HL-60/S4 treated with retinoic acid at 250 ng/mL for 4 days and 3 days (cell line): Measurements from ENCODE around the gene ANKIB1.
"Not testable (repeated sequence)": the region's sequence is repeated elsewhere in the genome, so short reads cannot be mapped to it uniquely, and the experiment has no call there.

Source experiments
- in situ Hi-C: fragments of 300-500 bp; cut with MboI; formaldehyde crosslinking; loops from 2 replicates; pipeline ENCODE4 v1.7.0; 2022; ENCODE audit warnings: low sequenced_read_pairs

Gene ANKIB1, protein sequence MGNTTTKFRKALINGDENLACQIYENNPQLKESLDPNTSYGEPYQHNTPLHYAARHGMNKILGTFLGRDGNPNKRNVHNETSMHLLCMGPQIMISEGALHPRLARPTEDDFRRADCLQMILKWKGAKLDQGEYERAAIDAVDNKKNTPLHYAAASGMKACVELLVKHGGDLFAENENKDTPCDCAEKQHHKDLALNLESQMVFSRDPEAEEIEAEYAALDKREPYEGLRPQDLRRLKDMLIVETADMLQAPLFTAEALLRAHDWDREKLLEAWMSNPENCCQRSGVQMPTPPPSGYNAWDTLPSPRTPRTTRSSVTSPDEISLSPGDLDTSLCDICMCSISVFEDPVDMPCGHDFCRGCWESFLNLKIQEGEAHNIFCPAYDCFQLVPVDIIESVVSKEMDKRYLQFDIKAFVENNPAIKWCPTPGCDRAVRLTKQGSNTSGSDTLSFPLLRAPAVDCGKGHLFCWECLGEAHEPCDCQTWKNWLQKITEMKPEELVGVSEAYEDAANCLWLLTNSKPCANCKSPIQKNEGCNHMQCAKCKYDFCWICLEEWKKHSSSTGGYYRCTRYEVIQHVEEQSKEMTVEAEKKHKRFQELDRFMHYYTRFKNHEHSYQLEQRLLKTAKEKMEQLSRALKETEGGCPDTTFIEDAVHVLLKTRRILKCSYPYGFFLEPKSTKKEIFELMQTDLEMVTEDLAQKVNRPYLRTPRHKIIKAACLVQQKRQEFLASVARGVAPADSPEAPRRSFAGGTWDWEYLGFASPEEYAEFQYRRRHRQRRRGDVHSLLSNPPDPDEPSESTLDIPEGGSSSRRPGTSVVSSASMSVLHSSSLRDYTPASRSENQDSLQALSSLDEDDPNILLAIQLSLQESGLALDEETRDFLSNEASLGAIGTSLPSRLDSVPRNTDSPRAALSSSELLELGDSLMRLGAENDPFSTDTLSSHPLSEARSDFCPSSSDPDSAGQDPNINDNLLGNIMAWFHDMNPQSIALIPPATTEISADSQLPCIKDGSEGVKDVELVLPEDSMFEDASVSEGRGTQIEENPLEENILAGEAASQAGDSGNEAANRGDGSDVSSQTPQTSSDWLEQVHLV

DNA sequence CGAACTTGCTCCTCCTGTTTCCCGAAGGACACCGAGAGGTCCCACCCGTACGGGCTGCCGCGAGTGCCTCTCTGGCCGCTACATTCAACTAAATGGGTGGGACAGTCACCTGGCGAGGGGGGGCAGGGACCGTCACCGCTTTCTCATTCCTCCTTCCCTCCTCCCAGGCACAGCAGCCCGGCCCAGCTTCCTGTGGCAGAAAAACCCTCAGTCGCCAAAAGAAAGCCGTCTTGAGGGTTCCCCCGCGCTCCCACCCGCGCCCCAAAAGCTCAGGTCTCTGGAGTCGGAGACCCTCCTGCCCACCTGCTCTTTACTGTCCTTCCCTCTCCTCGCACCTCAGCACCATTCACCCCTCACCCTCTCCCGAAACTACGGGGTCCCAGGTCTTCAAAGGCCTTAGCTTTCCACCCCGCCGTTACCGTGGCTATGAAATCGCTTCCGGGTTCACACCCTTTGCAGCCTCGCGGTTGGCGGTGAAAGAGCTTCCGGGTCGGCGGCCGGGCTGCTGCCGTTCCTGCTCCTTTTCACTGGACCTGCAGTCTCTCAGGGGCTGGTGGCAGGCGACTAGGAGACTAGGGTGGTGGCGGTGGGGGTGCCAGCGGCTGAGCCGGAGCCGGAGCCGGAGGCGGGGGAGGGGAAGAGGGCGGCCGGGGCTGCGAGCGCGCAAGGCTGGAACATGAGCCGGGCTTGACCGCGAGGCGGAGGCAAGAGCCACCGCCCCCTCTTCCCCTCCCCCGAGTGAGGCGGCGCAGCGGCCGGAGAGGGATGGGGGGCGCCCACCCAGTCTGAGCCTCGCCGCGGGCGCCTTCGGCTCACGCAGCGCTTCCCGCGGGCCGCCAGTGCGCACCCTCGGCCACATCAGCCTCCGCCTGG, at the start of gene ANKIB1, which contains the start of gene KRIT1:
TSS of gene ANKIB1 (plus strand) at position 488 of the 873 bp plus-strand sequence. CDS start 49,005 bp downstream, outside the sequence.
TSS of gene KRIT1 (minus strand) at position 428 of the 873 bp plus-strand sequence. CDS start 3,779 bp downstream, outside the sequence.
- in situ Hi-C loops = no loop called here

- in situ Hi-C loops = no loop called here
These were observed 45.0 kb upstream of the ANKIB1 start for GRCh38 chr7:92200791-92201190.

- in situ Hi-C loops = no loop called here
These were observed 39.8 kb upstream of the ANKIB1 start for GRCh38 chr7:92205987-92206386.

- in situ Hi-C loops = no loop called here
These were observed 39.1 kb upstream of the ANKIB1 start for GRCh38 chr7:92206672-92207071.

GRCh38 chr7:92221766-92222165, 24.0 kb upstream of the ANKIB1 start:
- in situ Hi-C loops = no loop called here

DNA sequence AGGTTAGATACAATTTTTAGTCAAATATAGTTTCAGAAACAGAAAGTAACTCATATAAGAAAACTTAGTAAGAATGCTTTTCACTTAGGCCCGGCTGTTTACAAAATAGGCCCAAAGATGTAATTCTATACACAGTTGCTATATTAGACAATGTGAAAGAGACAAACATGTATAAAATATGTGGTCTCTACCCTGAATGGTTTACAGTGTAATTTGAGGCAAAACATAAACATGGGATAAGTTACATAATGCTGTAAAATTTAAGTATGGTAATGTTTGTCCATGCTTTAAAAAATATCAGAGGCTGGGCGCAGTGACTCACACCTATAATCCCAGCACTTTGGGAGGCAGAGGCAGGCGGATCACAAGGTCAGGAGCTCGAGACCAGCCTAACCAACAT, 18.8 kb upstream of the ANKIB1 start:
- in situ Hi-C loops = no loop called here

GRCh38 chr7:92228100-92228499, 17.7 kb upstream of the ANKIB1 start:
- in situ Hi-C loops = no loop called here

DNA sequence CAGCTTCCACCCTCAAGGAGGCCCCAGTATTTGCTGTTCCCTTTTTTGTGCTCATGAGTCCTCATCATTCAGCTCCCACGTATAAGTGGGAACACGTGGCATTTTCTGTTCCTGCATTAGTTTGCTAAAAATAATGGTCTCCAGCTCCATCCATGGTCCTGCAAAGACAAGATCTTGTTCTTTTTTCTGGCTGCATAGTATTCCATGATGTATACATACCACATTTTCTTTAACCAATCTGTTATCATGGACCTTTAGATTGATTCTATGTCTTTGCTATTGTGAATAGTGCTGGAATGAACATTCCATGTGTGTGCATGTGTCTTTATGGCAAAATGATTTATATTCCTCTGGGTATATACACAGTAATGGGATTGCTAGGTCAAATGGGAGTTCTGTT, 17.0 kb upstream of the ANKIB1 start:
- in situ Hi-C loops = no loop called here

GRCh38 chr7:92230547-92230946, 15.2 kb upstream of the ANKIB1 start:
- in situ Hi-C loops = no loop called here

- in situ Hi-C loops = no loop called here
These were observed 2.8 kb upstream of the ANKIB1 start for GRCh38 chr7:92242972-92243371.

GRCh38 chr7:92244808-92245486, 827 bp upstream of the ANKIB1 start:
- in situ Hi-C loops = no loop called here

DNA sequence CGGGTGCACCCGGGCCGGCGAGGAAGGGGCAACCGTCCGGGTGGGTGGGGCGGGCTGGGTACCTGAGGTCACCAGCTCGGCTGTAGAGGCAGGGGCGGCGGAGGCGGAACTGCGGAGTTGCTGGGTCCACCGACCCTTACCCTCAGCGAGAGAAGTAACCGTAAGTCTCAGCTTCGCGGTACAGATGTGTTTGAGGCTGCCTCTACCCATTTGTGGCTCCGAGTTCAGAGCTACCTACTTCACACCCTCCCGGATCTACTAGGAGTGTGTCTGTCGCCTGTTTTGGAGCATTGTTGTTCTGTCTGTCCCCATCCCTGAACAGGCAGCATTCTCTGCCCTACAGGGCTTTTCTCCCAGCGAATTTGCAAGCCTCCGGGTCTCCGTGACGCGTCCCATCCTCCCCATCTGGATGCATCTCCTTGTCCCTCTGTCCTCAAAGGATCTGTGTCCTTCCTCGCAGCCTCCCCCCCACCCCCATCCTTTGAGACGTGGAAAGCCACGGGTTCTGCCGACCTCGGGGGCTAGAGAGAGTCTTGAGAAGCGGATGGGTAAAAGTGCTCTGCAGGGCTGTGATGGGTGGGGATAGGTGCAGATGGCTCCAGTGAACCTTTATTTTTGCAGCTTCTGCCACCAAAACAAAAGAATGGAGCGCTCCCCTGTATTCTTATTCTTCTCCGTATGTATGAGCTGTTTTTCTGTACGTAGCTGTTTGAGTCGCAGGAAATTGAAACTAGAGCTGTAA, 757 bp downstream of the ANKIB1 start:
- in situ Hi-C loops = no loop called here

GRCh38 chr7:92250603-92251002, 4.8 kb downstream of the ANKIB1 start:
- in situ Hi-C loops = no loop called here

DNA sequence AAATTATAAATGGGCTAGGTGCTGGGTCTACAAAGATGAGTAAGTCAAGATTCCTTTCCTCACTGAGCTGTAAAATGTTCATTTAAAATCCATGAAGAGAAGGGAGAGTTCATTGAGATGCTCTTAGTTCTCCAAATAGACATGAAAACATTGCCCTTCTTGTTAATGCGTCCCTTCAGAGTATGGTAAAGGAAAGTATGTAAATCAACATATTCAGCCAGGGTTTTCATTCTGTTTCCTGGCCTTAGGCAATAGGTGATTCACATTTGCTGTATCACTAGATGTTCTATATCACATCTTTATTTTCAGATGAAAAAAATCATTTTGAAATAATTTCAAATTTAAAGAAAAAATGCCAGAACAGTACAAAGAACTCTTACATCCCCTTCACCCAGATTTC, 5.4 kb downstream of the ANKIB1 start:
- in situ Hi-C loops = no loop called here

- in situ Hi-C loops = no loop called here
These were observed 7.5 kb downstream of the ANKIB1 start for GRCh38 chr7:92253251-92253650.

DNA sequence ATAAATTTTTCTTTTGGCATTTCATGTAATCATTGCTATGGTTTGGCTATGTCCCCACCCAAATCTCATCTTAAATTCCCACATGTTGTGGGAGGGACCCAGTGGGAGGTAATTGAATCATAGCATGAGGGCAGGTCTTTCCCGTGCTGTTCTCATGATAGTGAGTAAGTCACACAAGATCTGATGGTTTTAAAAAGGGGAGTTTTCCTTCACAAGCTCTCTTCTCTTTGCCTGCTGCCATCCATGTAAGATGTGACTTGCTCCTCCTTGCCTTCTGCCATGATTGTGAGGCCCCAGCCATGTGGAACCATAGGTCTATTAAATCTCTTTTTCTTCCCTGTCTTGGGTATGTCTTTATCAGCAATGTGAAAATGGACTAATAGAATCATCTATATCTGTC, 9.0 kb downstream of the ANKIB1 start:
- in situ Hi-C loops = not testable (repeated sequence)

DNA sequence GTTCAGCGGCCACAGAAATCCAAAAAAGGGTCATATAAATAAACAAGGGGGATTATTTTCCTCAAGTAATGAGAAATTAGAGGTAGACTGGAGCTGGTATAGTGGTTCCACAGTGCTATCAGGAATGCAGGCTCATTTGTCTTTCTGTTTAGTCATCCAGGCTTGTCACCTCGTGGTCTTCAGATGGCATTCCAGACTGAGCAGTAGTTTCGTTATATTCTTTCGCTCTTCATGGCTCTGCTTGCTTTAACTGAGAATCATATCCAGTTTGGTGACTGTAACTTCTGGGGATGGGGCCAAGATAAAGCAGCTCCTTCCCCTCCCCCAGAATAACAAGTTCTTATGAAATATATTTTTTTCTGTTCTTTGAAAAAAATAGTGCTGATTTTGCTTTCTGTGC, 9.5 kb downstream of the ANKIB1 start:
- in situ Hi-C loops = no loop called here

GRCh38 chr7:92259062-92259461, 13.3 kb downstream of the ANKIB1 start:
- in situ Hi-C loops = no loop called here

DNA sequence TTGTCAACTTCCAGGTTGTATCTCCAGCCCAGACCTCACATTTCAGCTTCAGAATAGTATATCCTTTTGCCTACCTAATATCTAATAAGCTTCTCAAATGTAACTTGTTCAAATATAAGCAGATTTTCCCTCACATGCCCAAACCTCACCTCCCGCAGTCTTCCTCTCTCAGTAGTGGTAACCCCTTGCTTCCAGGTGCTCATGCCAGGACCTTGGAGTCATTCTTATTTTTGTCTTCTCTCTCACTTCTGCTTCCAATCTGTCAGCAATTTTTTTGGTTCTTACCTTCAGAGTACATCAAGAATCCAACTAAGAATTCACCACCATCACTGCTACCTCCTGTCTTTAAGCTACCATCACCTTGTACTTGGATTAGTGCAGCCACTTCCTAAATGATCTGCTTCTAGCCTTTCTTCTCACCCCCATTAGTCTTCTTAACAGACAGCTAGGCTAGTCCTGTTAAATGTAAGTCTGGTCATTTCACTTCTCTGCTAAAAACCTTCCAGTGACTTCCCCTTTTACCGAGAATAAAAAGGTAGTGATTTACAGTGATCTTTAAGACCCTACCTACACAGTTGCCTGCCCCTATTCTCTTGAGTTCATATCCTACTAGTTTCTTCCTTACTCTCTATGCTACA, 14.0 kb downstream of the ANKIB1 start:
- in situ Hi-C loops = no loop called here
